ENCODE measurements around the gene SCTR.

The SCTR gene

DNA sequence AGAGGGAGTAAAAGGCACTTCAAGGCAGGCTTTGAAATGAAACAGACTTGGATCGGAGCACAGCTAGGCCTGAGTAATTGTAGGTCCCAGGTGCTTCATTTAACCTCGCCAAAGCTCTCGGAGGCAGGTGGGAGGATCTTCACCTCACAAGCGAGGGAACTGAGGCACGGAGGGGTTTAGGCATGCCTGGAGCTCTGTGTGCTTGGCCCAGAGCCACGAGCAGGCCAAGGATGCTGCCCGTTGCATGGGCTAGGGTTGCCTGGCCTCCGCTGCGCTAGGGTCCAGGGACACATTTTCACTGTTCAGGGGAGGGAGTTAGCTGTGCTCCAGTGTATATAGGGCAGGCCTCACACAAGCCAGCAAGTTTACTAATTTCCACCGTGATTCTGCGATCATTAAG lies 81.4 kb downstream of the SCTR start:
- no peak for DNase-seq (ENCODE audit: low spot score)

- no peak for DNase-seq (ENCODE audit: low spot score)
Observed at GRCh38 chr2:119442226-119442619, 82.1 kb downstream of the SCTR start.

DNA sequence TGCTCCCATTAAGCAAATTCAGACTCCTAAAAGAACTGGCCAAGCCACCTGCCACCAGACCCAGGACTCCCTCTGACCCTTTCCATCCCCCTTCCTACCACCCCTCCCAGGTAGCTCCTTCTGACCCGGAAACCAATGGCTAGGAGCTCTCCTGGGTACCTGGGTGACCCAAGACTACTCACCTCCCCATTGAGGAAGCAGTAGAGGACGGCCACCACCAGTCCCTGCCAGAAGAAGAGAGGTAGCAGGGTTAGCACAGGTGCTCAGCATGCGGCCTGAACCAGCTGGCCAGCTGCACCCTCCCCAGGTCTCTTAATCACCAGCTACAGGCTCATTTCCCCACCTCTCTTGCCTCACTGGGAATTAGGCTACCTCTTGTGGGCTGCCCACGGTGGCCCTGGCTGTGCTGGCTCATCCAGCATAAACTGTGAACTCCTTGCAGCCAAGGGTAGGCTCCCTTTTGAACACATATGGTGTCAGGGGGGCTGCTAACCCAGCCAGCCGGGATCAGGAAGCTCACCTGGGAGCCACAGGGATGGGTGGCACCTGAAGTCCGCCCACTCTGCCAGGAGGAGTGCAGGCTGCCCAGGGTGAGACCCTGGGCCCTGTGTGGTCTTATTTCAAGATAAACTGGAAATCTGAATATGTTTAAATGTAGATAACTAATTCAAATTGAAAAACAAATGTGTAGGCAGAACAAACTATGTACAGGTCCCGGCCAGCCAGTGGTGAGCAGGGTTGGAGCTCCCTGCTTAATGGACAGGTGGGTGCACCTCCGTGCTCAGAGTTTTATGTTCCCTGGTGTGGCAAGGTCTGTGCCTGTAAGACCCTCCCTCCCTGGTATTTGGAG lies 82.7 kb downstream of the SCTR start:
- DNase-seq (ENCODE audit: low spot score) = no peak

DNA sequence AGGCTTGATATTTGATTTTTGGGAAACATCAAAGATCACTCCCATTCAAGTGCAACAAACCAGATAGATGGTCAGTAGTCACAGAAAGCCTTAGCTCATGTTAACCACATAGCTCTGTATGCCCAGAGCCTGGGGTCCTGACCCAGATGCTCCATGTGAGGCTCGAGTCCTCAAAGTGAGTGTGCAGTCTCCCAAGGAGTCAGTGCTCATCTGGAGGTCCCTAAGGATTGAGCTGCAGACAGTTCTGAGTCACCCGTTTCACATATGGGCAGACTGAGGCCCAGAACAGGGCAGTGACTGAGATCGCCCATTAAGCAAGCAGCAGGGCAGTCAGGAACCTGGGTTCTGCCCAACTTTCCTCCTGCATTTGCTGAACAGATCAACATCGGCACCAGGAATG lies 83.4 kb downstream of the SCTR start:
- no peak for DNase-seq (ENCODE audit: low spot score)

GRCh38 chr2:119440501-119440870 lies 83.8 kb downstream of the SCTR start:
- DNase-seq (ENCODE audit: low spot score) = no peak

- DNase-seq (ENCODE audit: low spot score) = no peak
Observed at GRCh38 chr2:119439574-119440500, 84.4 kb downstream of the SCTR start.

- DNase-seq (ENCODE audit: low spot score) = no peak
Observed at GRCh38 chr2:119438726-119439284, 85.5 kb downstream of the SCTR start.

- no peak for DNase-seq (ENCODE audit: low spot score)
Observed at GRCh38 chr2:119438128-119438656, 86.1 kb downstream of the SCTR start.

- no peak for DNase-seq (ENCODE audit: low spot score)
Observed at GRCh38 chr2:119436993-119437772, 87.1 kb downstream of the SCTR start.

DNA sequence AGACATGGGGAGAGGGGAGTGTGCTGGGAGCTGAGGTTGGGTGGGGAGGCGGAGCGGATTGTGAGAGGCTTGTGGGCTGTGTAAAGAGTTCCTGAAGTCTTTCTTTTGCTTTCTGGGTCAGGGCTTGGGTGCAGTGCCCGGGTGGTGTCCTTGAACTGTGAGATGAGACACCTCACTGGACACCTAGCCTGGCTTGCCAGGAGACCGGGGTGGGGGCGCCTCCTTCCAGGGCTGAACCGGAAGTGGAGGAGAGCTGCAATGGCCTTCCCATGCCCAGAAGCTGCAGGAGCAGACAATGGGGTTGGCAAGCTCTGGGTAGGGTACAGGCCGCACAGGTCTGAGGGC lies 88.4 kb downstream of the SCTR start:
- DNase-seq (ENCODE audit: low spot score) = no peak

- peak; percentile 14 for DNase-seq (ENCODE audit: low spot score)
Observed at GRCh38 chr2:119435081-119435952, 89.0 kb downstream of the SCTR start.

GRCh38 chr2:119434664-119435063 lies 89.6 kb downstream of the SCTR start:
- no peak for DNase-seq (ENCODE audit: low spot score)

GRCh38 chr2:119433636-119434327 lies 90.5 kb downstream of the SCTR start:
- no peak for DNase-seq (ENCODE audit: low spot score)

GRCh38 chr2:119432851-119433522 lies 91.3 kb downstream of the SCTR start:
- no peak for DNase-seq (ENCODE audit: low spot score)

- peak; percentile 19 for DNase-seq (ENCODE audit: low spot score)
Observed at GRCh38 chr2:119431976-119432850, 92.1 kb downstream of the SCTR start.

DNA sequence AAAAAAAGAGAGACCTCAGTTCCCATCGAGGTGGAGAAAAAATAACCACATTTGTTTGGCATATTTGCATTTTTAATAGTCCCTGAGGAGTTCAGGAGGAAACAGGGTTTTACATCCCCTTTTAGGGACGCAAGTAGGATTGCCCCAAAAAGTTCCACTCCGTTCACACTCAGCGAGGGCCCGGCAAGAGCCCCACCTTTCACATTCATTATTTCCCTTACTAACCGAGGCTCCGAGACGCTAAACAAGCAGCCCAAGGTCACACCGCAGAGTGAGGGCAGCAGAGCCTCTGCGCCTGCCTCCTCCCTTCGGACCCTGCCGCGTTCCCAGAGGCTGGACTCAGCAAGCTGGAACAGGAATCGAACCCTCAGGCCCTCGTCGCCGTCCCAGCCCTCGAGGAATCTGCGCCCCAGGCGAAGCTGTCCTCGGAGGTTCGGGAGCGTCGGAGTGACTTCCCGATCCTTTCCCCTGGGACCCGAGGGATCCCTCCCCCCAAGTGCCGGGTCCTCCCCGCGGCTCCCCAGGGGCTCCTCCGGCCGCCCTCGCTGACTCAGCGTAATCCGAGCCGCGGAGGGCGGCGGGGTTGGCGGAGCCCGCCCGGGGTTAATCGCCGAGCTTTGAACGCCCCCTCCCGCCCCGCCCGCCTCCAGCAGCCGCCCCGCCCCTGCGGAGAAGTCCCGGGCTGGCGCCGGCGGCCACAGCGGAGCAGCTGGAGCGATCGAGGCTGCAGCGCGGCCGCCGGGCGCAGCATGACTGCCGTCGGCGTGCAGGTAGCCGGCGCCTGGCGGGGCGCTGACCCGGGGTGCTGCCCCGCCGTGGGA lies 92.9 kb downstream of the SCTR start, which contains the start of gene TMEM37:
TSS of gene TMEM37 (plus strand) at position 700 of the 821 bp plus-strand sequence. CDS start at position 750, 50 bp downstream.
- peak; percentile 94 for DNase-seq (ENCODE audit: low spot score)

- DNase-seq (ENCODE audit: low spot score) = peak; percentile 24
Observed at GRCh38 chr2:119430023-119430498, 94.2 kb downstream of the SCTR start.

Measured in D341Med (cell line).